Transverse colon (tissue), 4 donors: ENCODE measurements around the gene RNF215.

ENCODE experiments used
- POLR2A ChIP-seq: fragments of 450-650 bp; IDR thresholded peaks from one replicate; pipeline ENCODE4 v1.6.1; 2016; ENCODE audit warnings: antibody characterized with exemption, mild to moderate bottlenecking, moderate library complexity
- POLR2AphosphoS5 ChIP-seq, 3 donors: sonication (generic); formaldehyde crosslinking; IDR thresholded peaks; one replicate each; pipeline ENCODE4 v1.6.1; 2016; ENCODE audit warnings: antibody characterized with exemption in 3 of 3
- TF ChIP-seq, protein P1 (sequence below), 5 experiments: fragments of 200-600 bp in 3 of 5; fragments of 450-650 bp in 2 of 5; sonication (generic) in 3 of 5; IDR thresholded peaks; 1 replicate in 2 of 5; 2 replicates in 3 of 5; pipeline ENCODE4 v1.5.1; 2016 to 2017; ENCODE audit warnings: antibody characterized with exemption in 5 of 5, inconsistent platforms in 3 of 5, mild to moderate bottlenecking in 2 of 5, moderate library complexity in 1 of 5

DNA sequence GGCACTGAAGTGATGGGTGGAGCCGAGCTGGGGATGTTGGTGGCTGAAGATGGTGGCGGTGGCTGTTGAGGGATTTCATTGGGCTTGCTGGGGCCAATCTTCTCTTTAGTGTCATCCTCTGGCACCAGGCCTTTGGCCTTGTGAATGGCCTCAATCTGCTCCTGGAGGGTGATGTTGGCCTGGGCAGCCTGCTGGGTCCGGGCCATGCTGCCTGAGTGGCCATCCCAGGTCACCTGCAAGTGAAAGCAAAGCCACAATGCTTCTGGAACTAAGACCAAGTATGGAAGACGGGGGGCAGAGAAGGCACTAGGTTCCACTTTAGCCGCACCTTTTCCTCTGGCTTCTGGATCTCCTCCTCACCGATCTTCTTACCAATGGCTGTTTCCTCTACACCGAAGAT, 48.4 kb downstream of the RNF215 start:
- TF ChIP-seq, protein P1, sequence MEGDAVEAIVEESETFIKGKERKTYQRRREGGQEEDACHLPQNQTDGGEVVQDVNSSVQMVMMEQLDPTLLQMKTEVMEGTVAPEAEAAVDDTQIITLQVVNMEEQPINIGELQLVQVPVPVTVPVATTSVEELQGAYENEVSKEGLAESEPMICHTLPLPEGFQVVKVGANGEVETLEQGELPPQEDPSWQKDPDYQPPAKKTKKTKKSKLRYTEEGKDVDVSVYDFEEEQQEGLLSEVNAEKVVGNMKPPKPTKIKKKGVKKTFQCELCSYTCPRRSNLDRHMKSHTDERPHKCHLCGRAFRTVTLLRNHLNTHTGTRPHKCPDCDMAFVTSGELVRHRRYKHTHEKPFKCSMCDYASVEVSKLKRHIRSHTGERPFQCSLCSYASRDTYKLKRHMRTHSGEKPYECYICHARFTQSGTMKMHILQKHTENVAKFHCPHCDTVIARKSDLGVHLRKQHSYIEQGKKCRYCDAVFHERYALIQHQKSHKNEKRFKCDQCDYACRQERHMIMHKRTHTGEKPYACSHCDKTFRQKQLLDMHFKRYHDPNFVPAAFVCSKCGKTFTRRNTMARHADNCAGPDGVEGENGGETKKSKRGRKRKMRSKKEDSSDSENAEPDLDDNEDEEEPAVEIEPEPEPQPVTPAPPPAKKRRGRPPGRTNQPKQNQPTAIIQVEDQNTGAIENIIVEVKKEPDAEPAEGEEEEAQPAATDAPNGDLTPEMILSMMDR (IDR thresholded peaks at IDR 0.05) = no peak
- TF ChIP-seq POLR2A (no peak), POLR2AphosphoS5 (IDR thresholded peaks at IDR 0.05) (no peak)
